ENCODE data around the gene TESK2.
"Not testable (repeated sequence)": the region's sequence is repeated elsewhere in the genome, so short reads cannot be mapped to it uniquely, and the experiment has no call there.

TESK2 gene

DNA sequence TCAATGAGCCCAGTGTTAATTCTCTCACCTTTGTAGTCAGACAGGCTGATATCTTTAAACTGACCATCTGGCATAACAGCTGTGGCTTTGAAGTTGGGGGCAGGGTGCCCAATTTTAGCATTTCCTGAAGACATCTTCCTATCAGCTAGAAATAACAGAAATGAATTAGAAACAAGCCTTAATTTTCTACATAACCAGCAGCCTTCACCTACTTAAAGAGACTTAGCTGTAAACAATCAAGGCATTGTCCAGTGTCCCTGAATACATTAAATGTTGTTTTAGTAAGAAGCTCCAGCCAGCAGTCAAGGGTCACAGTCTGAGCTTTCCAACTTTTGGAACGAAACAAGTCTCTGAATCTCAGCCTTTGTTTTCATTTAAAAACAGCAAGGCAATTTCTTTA is 27.9 kb upstream of the TESK2 start:
- no peak for DNase-seq (ENCODE audit: low read depth in 1 of 2, low spot score in 1 of 2)
- no peak for TF ChIP-seq JUND (IDR thresholded peaks at IDR 0.05; ENCODE audit: low read depth)
- in situ Hi-C loops (cut with HindIII; ENCODE audit: low pct_unique_long_range_greater_than_20kb, low sequenced_read_pairs) = no loop called here

DNA sequence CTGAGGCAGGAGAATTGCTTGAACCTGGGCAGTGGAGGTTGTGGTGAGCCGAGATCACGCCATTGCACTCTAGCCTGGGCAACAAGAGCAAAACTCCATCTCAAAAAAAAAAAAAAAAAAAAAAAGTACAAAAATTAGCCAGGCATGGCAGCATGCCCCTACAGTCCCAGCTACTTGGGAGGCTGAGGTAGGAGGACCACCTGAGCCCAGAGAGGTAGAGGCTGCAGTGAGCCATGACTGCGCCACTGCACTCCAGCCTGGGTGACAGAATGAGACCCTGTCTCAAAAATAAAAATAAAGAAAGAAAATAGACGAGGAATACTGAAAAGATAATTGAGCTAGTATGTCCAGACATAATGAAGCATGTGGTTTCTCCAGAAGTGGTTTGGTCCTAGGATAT is 27.4 kb upstream of the TESK2 start:
- DNase-seq (ENCODE audit: low read depth in 1 of 2, low spot score in 1 of 2); in situ Hi-C loops (cut with HindIII; ENCODE audit: low pct_unique_long_range_greater_than_20kb, low sequenced_read_pairs): not testable (repeated sequence)

DNA sequence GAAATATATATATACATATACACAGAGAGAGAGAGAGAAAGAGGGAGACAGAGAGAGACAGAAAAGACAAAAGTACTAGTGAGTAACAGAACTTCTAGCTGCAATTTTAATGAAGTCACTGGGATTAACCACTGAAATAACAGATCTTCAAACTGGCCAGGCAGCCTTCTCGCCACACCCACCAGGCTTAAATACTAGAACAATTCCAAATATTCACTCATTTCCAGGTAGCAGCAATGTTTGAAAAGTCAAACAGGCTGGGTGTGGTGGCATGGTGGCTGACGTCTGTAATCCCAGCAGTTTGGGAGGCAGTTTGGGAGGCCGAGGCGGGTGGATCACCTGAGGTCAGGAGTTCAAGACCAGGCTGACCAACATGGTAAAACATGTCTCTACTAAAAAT is 25.5 kb upstream of the TESK2 start:
- in situ Hi-C loops (cut with HindIII; ENCODE audit: low pct_unique_long_range_greater_than_20kb, low sequenced_read_pairs) = no loop called here
- no peak for TF ChIP-seq JUND (IDR thresholded peaks at IDR 0.05; ENCODE audit: low read depth)
- DNase-seq (ENCODE audit: low read depth in 1 of 2, low spot score in 1 of 2) = no peak

DNA sequence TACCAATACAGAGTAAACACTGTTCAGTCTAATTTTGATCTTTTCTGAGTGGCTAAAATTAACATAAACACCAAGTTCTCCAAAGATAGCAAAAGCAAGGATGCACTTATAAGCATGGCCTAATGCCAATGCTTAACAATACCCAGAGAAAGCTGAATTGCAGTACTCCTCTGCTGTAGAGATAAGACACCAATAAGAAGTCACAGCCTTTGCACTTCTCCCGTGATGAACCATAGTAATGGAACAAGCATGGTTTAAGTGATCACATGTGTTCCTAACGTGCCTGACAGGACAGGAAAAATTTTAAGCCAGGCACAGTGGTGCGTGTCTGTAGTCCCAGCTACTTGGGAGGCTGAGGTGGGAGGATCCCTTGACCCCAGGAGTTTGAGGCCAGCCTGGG is 25.1 kb upstream of the TESK2 start:
- DNase-seq (ENCODE audit: low read depth in 1 of 2, low spot score in 1 of 2) = no peak
- TF ChIP-seq JUND (IDR thresholded peaks at IDR 0.05; ENCODE audit: low read depth) = no peak
- in situ Hi-C loops (cut with HindIII; ENCODE audit: low pct_unique_long_range_greater_than_20kb, low sequenced_read_pairs) = no loop called here

DNA sequence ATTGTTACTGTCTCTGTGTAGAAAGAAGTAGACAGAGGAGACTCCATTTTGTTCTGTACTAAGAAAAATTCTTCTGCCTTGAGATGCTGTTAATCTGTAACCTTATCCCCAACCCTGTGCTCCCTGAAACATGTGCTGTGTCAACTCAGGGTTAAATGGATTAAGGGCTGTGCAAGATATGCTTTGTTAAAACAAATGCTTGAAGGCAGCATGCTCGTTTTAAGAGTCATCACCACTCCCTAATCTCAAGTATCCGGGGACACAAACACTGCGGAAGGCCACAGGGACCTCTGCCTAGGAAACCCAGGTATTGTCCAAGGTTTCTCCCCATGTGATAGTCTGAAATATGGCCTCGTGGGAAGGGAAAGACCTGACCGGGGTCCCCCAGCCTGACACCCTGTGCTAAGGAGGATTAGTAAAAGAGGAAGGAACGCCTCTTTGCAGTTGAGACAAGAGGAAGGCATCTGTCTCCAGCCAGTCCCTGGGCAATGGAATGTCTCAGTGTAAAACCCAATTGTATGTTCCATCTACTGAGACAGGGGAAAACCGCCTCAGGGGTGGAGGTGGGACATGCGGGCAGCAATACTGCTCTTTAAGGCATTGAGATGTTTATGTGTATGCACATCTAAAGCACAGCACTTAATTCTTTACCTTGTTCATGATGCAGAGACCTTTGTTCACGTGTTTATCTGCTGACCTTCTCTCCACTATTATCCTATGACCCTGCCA is 22.7 kb upstream of the TESK2 start:
- in situ Hi-C loops (cut with HindIII; ENCODE audit: low pct_unique_long_range_greater_than_20kb, low sequenced_read_pairs); DNase-seq (ENCODE audit: low read depth in 1 of 2, low spot score in 1 of 2): not testable (repeated sequence)

DNA sequence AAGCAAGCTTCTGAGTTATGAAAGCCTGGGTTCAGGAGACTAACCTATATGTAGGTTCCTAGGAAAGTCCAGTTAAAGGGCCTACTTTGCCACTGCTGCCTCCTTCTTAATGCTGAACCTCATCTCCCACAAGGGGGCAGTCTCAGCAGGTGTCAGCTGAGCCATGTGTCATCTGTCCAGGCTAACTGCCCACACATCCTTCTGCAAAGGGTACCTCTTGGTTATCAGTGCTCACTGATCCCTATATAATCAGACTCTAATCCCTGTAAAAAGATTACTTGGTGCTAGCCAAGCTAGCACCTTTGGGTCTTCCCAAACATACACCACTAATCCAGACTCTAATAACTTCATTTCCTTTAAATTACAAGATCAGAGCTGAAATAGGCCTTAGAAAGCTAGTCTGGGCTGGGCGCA is 21.7 kb upstream of the TESK2 start:
- in situ Hi-C loops (cut with HindIII; ENCODE audit: low pct_unique_long_range_greater_than_20kb, low sequenced_read_pairs) = no loop called here
- peak in 1 of 2 experiments; percentile 77 for DNase-seq (ENCODE audit: low read depth in 1 of 2, low spot score in 1 of 2)
- no peak for TF ChIP-seq JUND (IDR thresholded peaks at IDR 0.05; ENCODE audit: low read depth)

DNA sequence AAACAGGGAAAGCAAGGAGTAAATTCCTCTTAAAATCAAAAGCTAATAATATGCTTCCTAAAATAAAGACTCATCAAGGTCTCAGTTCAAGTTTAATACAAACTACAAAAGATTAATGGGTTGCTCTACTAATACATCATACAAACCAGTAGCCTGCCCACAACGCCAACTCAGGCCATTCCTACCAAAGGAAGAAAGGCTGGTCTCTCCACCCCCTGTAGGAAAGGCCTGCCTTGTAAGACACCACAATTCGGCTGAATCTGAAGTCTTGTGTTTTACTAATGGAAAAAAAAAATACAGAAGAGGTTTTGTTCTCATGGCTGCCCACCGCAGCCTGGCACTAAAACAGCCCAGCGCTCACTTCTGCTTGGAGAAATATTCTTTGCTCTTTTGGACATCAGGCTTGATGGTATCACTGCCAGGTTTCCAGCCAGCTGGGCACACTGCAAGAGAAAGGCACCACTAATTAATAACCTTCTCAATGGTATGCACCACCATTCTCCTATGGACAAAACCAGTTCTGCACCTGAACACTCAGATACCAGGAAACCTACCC is 20.1 kb upstream of the TESK2 start:
- in situ Hi-C loops (cut with HindIII; ENCODE audit: low pct_unique_long_range_greater_than_20kb, low sequenced_read_pairs) = no loop called here

DNA sequence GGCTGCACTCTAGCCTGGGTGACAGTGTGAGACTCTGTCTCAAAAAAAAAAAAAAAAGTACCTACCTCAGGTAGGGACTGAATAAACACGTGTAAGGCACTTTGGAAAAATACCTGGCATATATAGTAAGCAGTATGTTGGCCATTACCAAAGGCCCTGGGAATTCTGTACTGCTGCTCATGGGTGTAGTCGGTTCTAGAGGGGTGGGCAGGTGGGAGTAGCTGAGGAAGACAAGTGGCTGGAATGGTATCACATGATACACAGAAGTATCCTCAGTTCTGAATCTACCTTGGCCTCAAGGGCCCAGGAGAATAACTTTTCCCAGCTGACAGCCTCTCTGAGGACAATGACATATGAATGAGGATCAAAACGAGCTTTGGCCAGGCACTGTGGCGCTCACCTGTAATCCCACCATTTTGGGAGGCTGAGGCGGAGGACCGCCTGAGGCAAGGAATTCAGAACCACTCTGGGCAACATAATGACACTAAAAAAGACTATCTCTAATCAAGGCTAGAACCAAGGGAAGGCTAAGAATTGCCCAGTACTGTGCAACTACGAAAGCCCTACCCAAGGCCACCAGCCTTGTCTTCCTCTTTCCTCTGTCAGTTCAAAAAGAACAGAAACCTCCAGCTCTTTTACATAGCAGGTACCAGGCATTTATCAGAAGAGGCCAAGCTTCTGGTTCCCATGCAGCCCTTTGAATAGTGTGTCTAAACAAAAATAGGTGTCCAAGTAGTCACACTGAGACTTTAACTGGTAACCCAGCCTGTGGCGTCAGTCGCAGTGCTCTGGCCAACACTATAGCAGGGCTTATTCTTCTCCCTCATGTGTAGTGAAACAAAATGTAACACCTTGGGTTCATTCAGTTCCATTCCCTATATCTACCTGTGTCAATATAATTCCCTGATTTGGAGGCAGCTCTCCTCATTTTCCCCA is 19.3 kb upstream of the TESK2 start:
- TF ChIP-seq JUND (IDR thresholded peaks at IDR 0.05; ENCODE audit: low read depth) = no peak
- no peak for DNase-seq (ENCODE audit: low read depth in 1 of 2, low spot score in 1 of 2)
- in situ Hi-C loops (cut with HindIII; ENCODE audit: low pct_unique_long_range_greater_than_20kb, low sequenced_read_pairs) = no loop called here

More for the DNA sequence above, 20.1 kb upstream of the TESK2 start:
- no peak for DNase-seq (ENCODE audit: low read depth in 1 of 2, low spot score in 1 of 2)
- TF ChIP-seq JUND (IDR thresholded peaks at IDR 0.05; ENCODE audit: low read depth) = no peak

DNA sequence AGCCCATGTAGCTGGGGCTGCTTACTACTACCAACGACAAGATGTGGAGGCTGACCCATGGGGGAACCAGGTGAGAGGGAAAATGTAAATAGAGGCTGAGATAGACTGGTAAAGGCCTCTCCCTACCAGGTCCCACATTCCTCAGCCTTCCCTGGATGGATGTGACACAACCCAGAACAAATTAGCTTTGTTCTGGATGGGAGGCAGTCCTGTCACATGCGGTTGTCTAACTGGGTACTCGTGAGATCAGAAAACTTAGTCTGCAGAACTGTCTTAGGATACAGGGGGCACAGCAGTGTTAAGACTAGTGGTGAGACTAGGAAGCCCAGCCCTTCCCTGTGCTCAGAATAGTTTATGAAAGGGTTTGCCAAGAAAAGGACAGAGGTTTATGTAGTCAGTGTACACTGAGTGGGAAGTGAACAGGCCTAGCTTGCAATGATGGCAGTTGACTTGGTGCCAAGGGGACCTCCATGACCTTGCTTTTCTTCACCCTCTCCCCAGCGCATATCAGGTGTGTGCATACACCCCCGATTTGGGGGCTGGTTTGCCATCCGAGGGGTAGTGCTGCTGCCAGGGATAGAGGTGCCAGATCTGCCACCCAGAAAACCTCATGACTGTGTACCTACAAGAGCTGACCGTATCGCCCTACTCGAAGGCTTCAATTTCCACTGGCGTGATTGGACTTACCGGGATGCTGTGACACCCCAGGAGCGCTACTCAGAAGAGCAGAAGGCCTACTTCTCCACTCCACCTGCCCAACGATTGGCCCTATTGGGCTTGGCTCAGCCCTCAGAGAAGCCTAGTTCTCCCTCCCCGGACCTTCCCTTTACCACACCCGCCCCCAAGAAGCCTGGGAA is 17.6 kb upstream of the TESK2 start:
- in situ Hi-C loops (cut with HindIII; ENCODE audit: low pct_unique_long_range_greater_than_20kb, low sequenced_read_pairs) = no loop called here
- TF ChIP-seq JUND (IDR thresholded peaks at IDR 0.05; ENCODE audit: low read depth) = no peak
- peak in 1 of 2 experiments; percentile 27 for DNase-seq (ENCODE audit: low read depth in 1 of 2, low spot score in 1 of 2)

DNA sequence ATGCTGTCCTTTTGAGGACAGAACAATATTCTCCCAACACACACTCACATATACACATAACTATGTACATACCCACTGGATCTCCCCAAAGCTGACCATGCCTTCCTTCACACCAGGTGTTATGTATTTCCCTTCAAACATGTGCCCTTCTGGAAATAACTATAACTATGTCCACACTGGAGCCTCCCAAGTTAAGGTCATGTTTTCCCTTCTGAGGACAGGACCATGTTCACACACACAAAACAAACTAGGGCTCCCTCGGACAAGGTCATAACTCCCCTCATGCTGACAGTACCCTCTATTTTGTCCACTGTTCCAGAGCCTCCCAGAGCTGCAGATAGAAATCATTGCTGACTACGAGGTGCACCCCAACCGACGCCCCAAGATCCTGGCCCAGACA is 16.9 kb upstream of the TESK2 start:
- no peak for DNase-seq (ENCODE audit: low read depth in 1 of 2, low spot score in 1 of 2)
- TF ChIP-seq JUND (IDR thresholded peaks at IDR 0.05; ENCODE audit: low read depth) = no peak
- in situ Hi-C loops (cut with HindIII; ENCODE audit: low pct_unique_long_range_greater_than_20kb, low sequenced_read_pairs) = no loop called here

DNA sequence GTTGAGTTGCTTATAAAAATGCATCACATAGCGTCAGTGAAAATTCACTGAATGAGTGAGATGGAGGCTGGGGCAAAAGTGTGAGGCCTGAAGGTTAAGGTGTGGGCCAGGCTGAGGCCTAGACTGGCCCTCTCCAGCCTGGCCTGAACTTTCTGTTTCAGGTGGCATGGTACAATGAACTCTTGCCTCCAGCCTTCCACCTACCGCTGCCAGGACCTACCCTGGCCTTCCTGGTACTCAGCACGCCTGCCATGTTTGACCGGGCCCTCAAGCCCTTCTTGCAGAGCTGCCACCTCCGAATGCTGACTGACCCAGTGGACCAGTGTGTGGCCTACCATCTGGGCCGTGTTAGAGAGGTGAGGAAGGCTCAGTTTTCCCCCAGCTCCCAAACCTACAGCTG is 16.2 kb upstream of the TESK2 start:
- no peak for TF ChIP-seq JUND (IDR thresholded peaks at IDR 0.05; ENCODE audit: low read depth)
- DNase-seq (ENCODE audit: low read depth in 1 of 2, low spot score in 1 of 2) = no peak
- in situ Hi-C loops (cut with HindIII; ENCODE audit: low pct_unique_long_range_greater_than_20kb, low sequenced_read_pairs) = no loop called here
